GM10248 (cell line): Measurements from ENCODE around the gene CD6.

Experiments used
- CTCF ChIA-PET: fragments of 300-600 bp; sonication (Branson Sonifier 250); formaldehyde crosslinking; extraction: SDS; loops from one replicate; lab custom pipeline; 2021; ENCODE audit warnings: antibody characterized with exemption; lab: Yijun Ruan, JAX
- POLR2A ChIA-PET: fragments of 350-650 bp; sonication (Branson Sonifier 250); formaldehyde crosslinking; extraction: SDS; loops from one replicate; lab custom pipeline; 2020; ENCODE audit warnings: antibody characterized with exemption; lab: Yijun Ruan, JAX
- DNase-seq: peaks from one replicate; pipeline ENCODE4 v3.0.0; 2012; ENCODE audit errors: extremely low spot score
- TF ChIP-seq, protein P1 (sequence below): IDR thresholded peaks from 2 replicates; pipeline ENCODE4 v1.5.1; 2012; ENCODE audit warnings: mild to moderate bottlenecking, low read depth; ENCODE audit errors: extremely low read depth, missing control alignments, control extremely low read depth

Gene CD6

DNA sequence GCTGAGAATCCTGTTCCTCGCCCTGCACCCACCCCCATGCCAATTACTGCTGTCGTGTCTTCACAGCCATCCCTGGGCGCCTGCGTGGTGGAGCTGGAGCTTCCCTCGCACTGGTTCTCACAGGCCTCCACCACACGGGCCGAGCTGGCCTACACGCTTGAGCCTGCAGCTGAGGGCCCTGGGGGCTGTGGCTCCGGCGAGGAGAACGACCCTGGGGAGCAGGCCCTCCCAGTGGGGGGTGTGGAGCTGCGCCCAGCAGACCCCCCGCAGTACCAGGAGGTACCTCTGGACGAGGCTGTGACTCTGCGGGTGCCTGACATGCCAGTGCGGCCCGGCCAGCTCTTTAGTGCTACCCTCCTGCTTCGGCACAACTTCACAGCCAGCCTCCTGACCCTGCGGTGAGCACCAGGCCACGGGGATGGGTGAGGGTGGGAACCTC, 42.9 kb upstream of the CD6 start:
- TF ChIP-seq, protein P1, sequence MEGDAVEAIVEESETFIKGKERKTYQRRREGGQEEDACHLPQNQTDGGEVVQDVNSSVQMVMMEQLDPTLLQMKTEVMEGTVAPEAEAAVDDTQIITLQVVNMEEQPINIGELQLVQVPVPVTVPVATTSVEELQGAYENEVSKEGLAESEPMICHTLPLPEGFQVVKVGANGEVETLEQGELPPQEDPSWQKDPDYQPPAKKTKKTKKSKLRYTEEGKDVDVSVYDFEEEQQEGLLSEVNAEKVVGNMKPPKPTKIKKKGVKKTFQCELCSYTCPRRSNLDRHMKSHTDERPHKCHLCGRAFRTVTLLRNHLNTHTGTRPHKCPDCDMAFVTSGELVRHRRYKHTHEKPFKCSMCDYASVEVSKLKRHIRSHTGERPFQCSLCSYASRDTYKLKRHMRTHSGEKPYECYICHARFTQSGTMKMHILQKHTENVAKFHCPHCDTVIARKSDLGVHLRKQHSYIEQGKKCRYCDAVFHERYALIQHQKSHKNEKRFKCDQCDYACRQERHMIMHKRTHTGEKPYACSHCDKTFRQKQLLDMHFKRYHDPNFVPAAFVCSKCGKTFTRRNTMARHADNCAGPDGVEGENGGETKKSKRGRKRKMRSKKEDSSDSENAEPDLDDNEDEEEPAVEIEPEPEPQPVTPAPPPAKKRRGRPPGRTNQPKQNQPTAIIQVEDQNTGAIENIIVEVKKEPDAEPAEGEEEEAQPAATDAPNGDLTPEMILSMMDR = no peak
- no peak for DNase-seq
- CTCF ChIA-PET = interaction anchor here (0.8 to 2.5 kb wide), 8 partner anchors 9 to 200 kb away, joined by 3 to 9 read pairs (median 4); no protein-coding TSS in a partner anchor
- POLR2A ChIA-PET = interaction anchor here (1.1 to 1.9 kb wide), 2 partner anchors 13 to 15 kb away, joined by 3 to 5 read pairs; partner anchors contain the start of gene TMEM109

DNA sequence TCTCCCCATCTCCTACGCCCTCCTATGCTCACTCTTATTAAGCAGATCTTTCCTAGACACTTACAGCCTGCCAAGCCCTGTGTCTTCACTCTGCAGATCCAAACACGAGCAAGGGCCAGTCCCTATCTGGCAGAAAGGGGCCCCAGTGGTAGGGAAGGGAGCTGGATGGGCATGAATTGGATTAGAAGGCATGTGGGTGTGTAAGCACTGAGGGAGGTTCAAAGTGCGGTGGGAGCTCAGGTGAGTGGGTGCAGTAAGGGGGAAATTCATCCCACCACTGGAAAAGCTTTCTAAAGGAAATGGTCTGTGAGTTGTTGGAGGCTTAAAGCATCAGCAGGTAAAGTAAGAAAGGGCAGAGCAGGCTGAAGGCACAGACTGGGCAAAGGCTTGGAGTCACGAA, 41.7 kb upstream of the CD6 start:
- CTCF ChIA-PET = interaction anchor here (0.9 to 1.7 kb wide), 5 partner anchors 11 to 365 kb away, joined by 3 to 5 read pairs (median 3); partner anchors contain the start of gene VWCE
- POLR2A ChIA-PET = interaction anchor here (0.6 to 1.9 kb wide), 2 partner anchors 16 to 90 kb away, joined by 4 to 5 read pairs; partner anchors contain the start of gene TMEM109
- TF ChIP-seq, protein P1 = no peak
- no peak for DNase-seq

DNA sequence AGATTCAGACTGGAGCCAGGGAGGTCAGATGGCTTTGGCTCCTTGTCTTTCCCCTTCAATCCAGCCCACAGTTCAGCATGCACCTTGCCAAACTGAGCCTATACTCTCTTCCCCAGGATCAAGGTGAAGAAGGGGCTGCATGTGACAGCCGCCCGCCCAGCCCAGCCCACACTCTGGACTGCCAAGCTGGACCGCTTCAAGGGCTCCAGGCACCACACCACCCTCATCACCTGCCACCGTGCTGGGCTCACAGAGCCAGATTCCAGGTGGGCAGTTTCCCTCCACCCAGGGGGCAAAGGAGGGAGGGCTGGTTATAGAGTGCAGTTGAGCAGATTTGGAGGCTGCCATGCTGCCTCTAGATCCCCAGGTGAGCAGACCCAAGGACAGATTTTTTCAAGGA, 41.1 kb upstream of the CD6 start:
- TF ChIP-seq, protein P1 = no peak
- CTCF ChIA-PET = interaction anchor here (1.0 to 1.7 kb wide), 2 partner anchors 11 to 15 kb away, joined by 3 to 5 read pairs; no protein-coding TSS in a partner anchor
- no peak for DNase-seq
- POLR2A ChIA-PET = interaction anchor here (1.9 kb wide), 1 partner anchor 16 kb away, joined by 5 read pairs; the partner anchor contains the start of gene TMEM109

DNA sequence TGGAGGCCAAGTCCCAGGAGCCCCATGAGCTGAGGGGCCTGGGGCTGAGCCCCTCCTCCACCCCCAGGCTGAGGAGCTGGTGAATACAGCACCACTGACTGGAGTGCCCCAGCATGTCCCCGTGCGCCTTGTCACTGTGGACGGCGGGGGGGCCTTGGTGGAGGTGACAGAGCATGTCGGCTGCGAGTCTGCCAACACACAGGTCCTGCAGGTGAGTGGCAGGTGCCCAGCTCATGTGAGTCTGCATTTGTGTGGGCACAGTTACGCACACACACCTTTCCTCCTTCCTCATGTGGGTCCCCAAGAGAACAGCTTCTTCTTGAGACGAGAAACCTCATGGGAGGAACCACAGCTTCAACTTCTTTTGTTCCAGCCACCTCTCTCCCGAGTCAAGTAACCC, 39.6 kb upstream of the CD6 start:
- no peak for DNase-seq
- ChIA-PET POLR2A (no interaction called here), CTCF (interaction anchor here (1.1 to 2.1 kb wide), 5 partner anchors 9 to 101 kb away, joined by 4 to 7 read pairs (median 5); partner anchors contain the start of gene TMEM109)
- TF ChIP-seq, protein P1 = no peak

DNA sequence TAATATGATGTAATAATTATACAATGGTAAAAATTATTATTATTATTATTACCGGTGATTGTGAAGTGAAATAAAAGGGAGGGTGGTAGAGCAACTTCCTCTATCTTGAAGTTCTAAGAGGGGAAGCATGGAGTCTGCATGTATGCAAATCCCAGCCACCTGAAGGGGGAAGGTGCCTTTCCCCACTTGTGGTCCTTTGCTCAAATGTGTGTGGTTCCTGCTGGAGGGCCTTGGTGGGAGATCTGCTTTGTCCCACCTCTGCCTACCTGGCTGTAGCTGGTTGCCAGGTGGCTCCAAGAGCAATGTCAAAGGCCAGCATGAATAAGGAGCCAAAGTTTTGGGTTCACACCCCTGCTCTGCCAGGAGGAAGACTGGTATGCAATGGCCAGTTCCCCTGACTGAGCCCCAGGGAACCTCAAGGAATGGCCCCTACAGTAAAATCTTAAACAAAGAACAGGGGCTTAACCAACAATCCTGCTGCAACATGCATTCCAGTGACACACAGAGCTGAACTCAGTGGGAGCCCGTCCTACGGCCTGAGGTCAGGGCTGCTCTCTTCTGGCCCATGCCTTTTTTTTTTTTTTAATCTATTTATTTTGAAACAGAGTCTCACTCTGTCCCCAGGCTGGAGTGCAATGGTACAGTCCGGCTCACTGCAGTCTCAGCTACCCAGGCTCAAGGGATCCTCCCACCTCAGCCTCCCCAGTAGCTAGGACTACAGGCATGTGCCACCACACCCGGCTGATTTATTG, 38.7 kb upstream of the CD6 start:
- CTCF ChIA-PET = interaction anchor here (1.1 to 2.1 kb wide), 6 partner anchors 8 to 101 kb away, joined by 4 to 7 read pairs (median 5); partner anchors contain the start of gene TMEM109
- TF ChIP-seq, protein P1 = no peak
- POLR2A ChIA-PET = no interaction called here
- DNase-seq = no peak

DNA sequence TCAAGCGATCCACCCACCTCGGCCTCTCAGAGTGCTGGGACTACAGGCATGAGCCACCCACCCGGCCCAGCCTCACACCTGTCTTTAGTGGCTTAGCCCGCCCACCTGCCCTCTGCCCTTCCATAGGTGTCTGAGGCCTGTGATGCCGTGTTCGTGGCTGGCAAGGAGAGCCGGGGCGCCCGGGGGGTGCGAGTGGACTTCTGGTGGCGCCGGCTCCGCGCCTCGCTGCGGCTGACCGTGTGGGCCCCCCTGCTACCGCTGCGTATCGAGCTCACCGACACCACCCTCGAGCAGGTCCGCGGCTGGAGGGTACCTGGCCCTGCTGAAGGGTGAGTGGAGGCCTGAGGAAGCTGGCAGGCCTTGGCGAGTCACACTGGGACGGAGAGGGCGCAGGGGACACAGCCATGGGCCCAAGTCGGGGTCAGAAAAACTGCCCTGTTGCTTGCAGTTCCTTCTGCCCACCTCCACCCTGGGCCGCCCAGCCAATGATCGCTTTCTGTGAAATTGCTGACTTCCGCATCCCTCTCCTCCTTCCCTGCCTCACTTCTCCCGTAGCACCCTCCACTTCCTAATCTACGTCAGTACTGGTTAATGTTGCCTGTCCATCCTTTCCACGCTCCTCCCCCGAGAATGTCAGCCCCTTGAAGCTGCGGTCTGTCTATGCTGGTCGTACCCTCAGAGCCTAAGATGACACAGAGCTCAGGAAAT, 37.9 kb upstream of the CD6 start:
- ChIA-PET CTCF (interaction anchor here (1.4 to 2.1 kb wide), 4 partner anchors 16 to 102 kb away, joined by 4 to 7 read pairs (median 5); no protein-coding TSS in a partner anchor), POLR2A (no interaction called here)

More for the DNA sequence above, 37.9 kb upstream of the CD6 start:
- TF ChIP-seq, protein P1 = no peak
- no peak for DNase-seq
